DOHH2 (cell line): ENCODE data around the gene TMCO4.

Experiments
- CTCF ChIP-seq: fragments of 200-600 bp; sonication (generic); IDR thresholded peaks from one replicate; pipeline ENCODE4 v1.5.1; 2014; ENCODE audit warnings: antibody characterized with exemption, mild to moderate bottlenecking, low read depth, low read length; ENCODE audit not compliant: poor library complexity, severe bottlenecking
- EZH2phosphoT487 ChIP-seq: fragments of 200-600 bp; sonication (generic); IDR thresholded peaks from 2 replicates; pipeline ENCODE4 v1.6.1; 2017; ENCODE audit warnings: borderline replicate concordance, mild to moderate bottlenecking, antibody characterized with exemption, low read length, moderate library complexity, mixed read lengths

DNA sequence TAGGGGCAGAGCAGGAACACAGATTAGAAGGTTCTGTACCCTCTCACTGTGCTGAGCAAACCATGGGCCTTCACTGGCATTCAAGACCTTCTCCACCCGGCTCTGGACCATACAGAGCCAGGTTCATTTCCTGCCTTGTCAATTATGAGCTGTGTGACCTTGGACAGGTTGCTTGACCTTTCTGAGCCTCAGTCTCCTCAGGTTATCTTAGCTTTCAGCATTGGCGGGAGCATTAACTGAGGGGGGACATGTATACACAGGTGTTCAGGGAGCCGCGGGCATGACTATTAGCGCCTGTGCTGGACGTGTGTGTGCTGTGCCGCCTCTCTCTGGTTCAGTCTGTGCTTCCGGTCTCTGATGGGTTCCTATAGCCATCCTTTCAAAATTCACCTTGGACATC is 102.9 kb downstream of the TMCO4 start:
- no peak for TF ChIP-seq CTCF
- TF ChIP-seq EZH2phosphoT487: no peak
